Panc1 (cell line): ENCODE results near the gene RADIL.

Experiments
- CTCF ChIP-seq: fragments of 450-650 bp; IDR thresholded peaks from 2 replicates; pipeline ENCODE4 v1.5.1; 2017; ENCODE audit warnings: mild to moderate bottlenecking
- POLR2AphosphoS5 ChIP-seq: IDR thresholded peaks from 2 replicates; pipeline ENCODE4 v1.6.1; 2012; ENCODE audit warnings: mild to moderate bottlenecking, low read depth, low read length, moderate library complexity
- REST ChIP-seq, 2 experiments: IDR thresholded peaks; 2 replicates each; pipeline ENCODE4 v1.6.1; 2011 to 2012; ENCODE audit warnings: low read depth in 2 of 2, control low read depth in 1 of 2, low read length in 1 of 2, mild to moderate bottlenecking in 1 of 2, moderate library complexity in 1 of 2; ENCODE audit not compliant: insufficient read depth in 1 of 2
- SIN3A ChIP-seq: IDR thresholded peaks from 2 replicates; pipeline ENCODE4 v1.6.1; 2012; ENCODE audit warnings: low read depth, mild to moderate bottlenecking, low read length, moderate library complexity, borderline replicate concordance; ENCODE audit not compliant: insufficient read depth
- TCF7L2 ChIP-seq: IDR thresholded peaks from 2 replicates; pipeline ENCODE4 v1.6.1; 2011; ENCODE audit warnings: mild to moderate bottlenecking, low read depth, low read length, inconsistent platforms

- TF ChIP-seq CTCF (no peak), TCF7L2 (no peak), REST (IDR thresholded peaks at IDR 0.05; ENCODE audit: insufficient read depth in 1 of 2, low read depth in 2 of 2, low read length in 1 of 2) (no peak), POLR2AphosphoS5 (no peak), SIN3A (no peak)
These were observed 23.2 kb upstream of the RADIL start for GRCh38 chr7:4906682-4907081.
